Activated CD8-positive, alpha-beta memory T cell treated with anti-CD3 and anti-CD28 coated beads for 24 hours (primary cell): ENCODE measurements around the gene RASGEF1C.
"Not testable (repeated sequence)": the region's sequence is repeated elsewhere in the genome, so short reads cannot be mapped to it uniquely, and the experiment has no call there.

ENCODE experiments used
- DNase-seq: peaks from one replicate; pipeline ENCODE4 v3.0.0-alpha.2; 2020

Gene RASGEF1C

DNA sequence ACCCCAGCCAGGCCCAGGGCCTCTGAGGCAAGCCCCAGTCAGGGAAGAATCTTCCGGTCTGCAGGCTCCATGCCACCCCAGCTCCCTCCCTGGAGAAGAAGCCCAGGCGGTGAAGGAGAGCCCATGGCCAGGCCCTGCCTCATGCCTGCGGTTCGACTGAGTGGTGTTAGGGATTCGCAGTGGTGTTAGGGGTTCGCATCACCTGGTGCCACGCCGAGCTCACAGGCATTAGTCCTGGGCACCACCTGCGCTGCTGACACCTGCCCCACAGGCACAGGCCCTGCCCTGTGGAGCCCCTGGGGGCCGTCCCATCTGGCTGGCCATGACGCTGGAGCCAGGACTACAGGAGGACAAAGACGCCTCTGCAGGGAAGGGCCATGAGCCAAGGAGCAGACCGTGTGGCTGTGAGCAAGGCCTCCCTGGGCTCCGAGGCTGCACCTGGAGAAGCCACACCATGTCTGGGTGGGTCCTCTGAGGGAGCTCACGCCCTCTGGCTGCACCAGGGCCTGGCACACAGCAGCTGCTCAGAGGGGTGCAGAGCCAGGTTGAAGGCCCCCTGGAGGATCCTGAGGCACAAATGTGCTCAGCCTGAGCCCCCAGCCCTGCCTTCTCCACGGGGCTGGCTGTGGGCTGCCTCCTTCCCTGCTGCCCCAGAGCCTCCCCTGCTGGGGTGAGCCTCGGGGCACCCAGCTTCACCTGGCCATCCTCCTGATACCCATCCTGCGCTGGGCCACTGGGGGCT, 109.8 kb downstream of the RASGEF1C start:
- DNase-seq: peak; percentile 44

DNA sequence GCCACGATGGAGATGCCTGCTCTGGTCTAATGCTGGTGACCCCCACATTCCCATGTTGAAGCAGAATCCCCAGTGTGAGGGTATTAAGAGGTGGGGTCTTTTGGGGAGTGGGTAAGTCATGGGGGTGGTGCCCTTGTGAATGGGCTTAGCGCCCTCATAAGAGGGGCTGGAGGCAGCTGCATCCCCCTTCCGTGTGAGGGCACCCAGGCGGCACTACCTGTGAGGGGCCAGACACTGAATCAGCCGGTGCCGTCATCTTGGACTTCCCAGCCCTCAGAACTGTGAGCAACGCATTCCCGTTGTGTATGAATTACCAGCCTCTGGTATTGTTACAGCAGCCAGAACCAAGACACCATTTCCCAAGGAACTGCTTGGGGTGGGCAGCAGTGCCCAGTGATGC, 110.5 kb downstream of the RASGEF1C start:
- DNase-seq: no peak

DNA sequence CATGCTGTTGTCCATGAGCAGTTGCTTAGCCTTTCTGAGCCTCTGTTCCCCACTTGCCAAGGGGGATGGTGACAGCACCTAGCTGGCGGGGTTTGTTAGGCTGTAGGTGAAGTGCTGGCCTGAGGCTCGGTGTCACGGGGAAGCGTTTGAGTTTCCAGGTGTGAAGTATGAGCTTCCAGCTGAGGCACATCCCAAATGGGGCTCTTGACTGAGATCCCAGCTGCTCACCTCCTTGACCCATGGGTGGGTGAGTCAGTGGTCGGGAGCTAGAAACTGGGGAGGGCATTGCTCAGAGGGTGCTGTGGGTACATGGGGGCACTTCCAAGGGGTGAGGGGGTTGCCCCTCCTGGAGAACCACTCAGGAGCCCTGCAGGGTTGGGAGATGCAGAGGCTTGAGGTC, 111.1 kb downstream of the RASGEF1C start:
- DNase-seq: no peak

DNA sequence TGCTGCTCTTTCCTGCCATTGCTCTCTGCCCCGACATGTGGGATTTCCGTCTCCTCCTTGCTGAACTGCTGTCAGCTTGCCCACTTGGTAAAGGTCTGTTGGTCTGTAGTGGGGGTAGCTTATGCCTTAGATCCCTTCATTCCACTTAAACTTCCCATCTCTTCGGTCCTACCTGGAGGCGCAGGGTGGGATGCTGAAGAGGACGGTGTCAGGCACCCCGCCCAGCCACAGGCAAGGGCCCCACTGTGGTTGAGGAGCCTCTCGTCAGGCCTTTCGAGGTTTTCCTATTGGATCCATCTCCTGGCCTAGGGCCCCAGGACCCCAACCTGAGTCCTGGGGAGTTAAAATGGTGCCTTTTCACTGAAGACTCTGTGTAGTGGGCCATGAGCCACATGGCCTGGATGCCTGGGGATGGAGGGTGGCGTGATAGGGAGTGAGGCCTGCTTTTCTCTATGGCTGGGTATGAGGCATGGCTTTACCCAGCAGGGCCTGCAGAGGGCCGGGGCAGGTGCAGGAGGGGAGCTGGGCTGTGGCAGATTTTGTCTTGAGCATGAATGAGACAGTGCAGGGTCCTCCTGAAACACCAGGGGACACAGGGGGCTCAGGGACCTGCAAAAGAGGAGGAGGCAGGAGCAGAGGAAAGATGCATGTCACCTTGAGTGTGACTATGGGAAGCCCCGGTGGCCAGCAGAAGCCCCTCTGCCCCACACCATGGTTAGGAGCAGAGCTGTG, 111.7 kb downstream of the RASGEF1C start:
- DNase-seq: no peak

DNA sequence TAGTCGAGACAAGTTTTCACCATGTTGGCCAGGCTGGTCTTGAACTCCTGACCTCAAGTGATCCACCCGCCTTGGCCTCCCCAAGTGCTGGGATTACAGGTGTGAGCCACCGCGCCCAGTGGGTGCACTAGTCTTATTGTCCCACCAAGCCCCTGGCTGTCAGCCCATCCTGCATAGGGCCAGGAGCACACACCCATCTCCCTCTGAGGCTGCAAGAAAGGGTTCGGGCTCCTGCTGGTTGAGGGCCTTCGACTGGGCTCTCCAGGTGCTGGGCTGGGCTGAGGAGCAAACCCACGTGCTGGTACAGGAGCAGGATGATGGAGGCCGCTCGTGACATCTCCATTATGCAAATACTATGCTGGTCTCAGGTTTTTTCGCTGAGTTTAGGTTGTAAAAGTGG, 112.4 kb downstream of the RASGEF1C start:
- no peak for DNase-seq

DNA sequence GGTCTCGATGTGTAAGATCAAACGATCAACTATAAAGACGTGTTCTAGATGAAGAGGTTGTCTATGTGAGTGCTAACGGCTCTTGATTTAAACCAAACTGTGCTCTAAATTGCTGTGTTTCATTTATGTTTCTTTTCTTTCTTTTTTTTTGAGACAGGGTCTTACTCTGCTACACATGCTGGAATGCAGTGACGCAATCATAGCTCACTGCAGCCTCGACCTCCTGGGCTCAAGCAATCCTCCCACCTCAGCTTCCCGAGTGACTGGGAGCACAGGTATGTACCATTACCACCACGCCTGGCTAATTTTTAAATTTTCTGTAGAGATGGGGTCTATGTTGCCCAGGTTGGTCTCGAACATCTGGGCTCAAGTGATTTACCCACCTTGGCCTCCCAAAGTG, 113.5 kb downstream of the RASGEF1C start:
- DNase-seq: no peak

DNA sequence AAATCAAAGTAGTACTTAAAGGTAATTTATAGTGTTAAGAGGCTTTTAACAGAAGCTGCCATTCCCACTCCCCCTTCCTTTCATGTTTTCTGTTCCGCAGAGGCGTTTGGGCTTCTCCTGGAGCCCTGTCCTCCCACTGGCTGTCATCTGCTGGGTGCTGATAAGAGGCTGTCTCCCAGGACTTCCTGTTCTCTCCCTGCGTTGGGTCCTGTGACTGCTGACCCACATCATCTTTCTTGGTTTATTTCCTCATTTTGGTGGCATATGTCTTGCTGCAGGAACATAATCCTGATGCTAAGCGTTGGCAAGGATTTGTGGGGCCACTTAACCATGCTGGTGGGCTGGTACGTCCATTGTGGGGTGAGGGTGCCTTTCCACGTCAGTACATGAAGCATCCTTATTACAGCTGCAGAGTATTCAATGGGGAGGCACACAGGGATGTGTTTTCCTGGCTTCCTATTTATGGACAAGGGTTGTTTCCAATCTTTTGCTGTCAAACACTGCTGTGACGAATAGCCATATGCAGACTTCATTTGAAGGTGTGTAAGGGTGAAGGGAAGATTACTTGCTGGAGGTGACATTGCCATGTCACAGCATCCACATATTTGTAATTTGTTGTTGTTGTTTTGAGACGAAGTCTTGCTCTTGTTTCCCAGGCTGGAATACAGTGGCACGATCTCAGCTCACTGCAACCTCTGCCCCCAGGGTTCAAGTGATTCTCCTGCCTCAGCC, 115.2 kb downstream of the RASGEF1C start:
- DNase-seq: no peak

DNA sequence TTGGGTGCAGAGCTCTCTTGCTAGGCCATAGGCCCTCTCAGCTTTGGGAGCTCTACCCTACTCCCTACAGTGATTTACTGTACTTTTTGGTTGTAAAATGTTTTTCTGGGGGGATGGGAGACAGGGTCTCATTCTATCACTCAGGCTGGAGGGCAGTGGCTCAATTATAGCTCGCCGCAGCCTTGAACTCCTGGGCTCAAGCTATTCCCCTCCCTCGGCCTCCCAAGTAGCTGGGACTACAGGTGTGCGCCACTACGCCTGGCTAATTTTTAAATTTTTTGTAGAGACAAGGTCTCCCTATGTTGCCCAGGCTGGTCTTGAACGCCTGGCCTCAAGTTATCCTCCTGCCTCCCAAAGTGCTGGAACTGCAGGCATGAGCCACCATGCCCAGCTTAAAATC, 115.8 kb downstream of the RASGEF1C start:
- no peak for DNase-seq

DNA sequence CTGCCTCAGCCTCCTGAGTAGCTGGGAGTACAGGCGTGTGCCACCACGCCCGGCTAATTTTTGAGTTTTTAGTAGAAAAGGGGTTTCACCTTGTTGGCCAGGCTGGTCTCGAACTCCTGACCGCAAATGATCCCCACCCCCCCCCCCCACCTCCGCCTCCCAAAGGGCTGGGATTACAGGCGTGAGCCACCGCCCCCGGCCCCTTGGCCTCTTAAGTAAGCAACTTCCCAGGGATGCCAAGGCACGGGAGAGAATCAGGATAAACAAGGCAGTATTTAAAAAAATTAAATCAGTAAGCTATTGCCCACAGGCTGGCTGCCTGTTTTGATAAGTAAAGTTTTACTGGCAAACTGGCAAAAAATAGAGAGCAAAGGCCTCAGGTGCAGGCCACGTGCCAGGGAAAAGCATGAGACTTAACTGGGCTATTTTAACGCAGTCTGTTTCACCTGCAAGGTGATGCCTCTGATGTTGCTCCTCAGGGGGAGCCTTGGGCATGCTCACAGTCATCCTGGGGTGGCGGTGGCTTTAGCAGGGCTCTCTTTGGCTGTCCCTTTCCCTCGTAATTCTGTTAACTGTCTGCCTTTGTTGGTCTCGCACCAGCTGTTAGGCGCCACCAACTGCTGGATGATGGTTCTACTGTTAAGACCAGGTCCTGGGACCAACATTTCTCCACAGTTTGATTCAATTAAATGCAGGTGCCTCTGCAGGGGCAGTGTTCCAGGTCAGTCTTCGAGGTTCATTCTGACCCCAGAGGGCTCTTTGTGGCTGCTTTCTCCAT, 118.1 kb downstream of the RASGEF1C start:
- peak; percentile 57 for DNase-seq

DNA sequence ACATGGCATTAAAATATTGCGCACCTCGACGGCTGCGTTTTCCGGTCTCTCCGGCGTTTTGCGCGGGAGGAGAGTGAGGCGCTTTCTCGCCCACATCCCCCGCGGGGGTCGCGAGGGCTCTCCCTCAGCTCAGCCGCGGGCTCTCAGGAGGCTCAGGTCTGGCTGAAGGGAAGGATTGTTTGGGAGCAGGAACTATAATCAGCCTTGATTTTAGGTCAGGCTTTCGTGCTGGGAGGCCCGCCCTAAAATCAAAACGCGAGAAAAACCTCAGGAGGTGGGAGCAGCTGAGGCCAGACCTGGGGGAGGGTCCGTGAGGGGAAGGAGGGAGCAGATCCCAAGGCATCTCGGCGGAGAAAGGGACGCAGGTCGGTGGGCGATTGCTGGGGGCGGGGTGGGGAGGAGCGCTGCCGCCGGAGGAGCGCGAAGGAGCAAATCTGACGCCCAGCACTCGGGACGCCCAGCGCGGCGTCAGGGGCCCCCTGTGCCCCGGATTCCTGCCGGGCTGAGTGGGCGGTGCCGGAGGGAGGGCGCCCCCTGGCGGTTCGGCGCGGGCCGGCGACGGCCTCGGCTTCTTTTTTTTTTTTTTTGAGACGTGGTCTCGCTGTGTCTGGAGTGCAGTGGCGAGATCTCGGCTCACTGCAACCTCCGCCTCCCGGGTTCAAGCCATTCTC, 118.8 kb downstream of the RASGEF1C start:
- peak; percentile 92 for DNase-seq

DNA sequence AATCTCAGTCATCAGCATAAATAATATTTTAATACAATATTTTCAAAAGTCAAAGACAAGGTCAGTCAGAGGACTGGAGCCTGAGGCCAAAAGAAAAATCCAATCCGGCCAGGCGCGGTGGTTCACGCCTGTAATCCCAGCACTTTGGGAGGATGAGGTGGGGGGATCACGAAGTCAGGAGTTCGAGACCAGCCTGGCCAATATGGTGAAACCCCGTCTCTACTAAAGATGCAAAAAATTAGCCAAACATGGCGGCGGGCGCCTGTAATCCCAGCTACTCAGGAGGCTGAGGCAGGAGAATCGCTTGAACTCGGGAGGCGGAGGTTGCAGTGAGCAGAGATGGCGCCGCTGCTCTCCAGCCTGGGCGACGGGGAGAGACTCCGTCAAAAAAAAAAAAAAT, 119.4 kb downstream of the RASGEF1C start:
- DNase-seq: not testable (repeated sequence)

DNA sequence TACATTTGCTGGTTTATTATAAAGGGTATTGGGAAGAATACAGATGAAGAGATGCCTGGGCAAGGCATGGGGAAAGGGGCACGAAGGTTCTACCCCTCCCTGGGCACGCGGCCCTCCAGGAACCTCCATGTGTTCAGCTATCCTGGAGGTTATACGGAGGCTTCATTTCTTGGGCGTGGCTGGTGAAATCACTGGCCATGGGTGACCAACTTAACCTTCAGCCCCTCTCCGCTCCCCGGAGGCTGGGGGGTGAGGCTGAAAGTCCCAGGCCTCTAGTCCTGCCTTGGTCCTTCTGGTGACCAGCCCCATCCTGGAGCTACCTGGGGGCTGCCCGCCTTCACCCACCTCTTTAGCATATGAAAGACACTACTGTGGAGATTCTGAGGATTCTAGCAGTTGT, 120.5 kb downstream of the RASGEF1C start:
- DNase-seq: no peak

DNA sequence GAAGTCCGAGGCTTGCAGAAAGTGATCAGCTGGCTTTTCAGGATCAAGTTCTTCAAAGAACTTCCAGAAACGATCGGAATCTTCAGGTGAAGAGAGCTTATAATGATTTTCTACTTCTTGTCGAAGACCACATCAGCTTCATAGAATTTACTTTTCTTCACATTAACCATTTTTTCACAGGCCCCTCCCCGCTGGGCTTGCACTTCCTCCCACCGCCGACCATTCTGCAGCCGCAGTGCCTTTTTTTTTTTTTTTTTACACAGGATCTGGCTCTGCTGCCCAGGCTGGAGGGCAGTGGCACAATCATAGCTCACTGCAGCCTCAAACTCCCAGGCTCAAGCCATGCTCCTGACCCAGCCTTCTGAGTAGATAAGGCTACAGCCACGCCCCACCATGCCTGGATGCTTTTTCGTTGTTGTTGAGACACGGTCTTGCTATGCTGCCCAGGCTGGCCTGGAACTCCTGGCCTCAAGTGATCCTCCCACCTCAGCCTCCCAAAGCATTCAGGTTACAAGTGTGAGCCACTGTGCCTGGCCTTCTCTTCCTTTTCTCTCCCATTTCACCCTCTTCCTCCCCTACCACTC, 122.1 kb downstream of the RASGEF1C start:
- no peak for DNase-seq

DNA sequence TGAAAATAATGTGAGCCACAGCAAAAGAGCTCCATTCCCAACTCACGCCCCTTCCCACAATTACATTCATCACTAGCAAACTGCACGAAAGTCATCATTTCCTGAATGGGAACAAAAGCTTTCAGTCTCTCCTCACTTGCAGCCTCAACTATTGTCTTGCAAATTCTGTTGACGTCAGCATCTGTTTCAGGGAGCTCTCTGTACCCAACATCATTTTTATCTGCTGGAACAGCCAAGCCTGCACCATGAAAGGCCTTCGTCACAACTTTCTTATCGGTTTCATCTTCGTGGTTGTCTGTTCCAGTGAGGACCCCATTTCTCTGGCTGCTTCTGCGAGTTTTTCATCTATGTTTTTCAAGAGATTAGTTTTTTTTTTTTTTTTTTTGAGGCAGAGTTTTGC, 123.2 kb downstream of the RASGEF1C start:
- DNase-seq: no peak

DNA sequence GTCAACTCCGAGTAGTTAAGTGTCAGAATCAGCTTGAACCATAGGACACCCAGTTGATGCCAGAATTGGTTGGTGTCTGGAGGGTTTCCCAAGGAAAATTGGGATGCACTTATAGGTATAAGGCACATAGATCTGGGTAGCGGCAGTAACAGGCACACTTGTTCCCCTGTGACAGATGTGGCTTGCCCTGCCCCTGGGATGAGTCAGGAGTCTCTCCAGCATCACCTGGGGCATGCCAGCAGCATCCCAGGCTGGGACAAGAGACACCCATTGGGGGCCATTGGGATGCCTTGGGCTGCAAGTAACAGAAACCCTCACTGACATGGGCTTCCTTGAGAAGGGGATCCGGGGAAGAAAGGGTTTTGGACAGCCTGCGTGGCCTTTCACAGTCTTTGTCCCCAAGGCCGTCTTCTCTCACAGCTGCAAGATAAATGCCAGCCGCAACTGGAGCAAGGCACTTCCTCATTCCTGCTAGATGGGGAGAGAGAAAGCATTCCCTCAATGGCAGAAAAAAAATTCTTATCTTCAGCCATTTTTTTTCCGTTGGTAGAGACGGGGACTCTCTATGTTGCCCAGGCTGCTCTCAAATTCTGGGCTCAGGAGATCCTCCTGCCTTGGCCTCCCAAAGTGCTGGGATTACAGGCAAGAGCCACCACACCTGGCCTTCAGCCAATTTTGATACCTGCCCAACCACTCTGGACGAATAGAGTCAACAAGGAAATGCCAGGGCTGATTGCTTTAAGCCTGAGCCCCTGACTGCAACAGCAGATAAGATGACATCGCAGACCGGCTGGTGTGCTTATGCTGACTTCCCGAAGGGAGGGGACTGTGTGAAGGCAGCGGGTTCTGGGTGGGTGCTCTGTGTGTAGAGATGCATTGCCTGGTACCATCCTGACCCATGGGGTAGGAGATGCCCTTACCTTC, 124.1 kb downstream of the RASGEF1C start:
- no peak for DNase-seq

DNA sequence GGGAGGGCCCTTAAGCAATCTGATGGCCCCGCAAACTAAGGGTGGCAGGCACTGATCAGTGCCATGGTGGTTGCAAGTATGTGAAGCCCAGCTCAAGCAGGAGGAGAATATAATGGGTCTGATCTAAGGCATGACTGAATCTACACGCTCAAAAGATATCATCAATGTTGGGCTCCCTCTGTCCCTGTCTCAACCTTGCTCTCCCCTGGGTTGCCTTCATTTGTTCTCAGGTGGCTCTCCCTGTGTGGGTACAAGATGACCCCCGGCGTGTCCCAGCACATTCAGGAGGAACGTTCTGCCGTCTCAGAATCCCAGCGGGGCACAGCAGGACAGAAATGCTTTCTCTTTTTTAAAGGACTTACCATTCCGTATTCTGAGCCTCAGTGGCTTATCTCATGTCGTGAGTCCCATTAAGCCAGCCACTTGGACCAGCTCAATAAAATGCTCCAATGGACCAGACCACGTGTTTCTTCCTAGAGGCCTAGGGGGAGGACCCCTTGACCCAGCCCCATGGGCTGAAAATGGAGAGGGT, 125.4 kb downstream of the RASGEF1C start:
- no peak for DNase-seq

DNA sequence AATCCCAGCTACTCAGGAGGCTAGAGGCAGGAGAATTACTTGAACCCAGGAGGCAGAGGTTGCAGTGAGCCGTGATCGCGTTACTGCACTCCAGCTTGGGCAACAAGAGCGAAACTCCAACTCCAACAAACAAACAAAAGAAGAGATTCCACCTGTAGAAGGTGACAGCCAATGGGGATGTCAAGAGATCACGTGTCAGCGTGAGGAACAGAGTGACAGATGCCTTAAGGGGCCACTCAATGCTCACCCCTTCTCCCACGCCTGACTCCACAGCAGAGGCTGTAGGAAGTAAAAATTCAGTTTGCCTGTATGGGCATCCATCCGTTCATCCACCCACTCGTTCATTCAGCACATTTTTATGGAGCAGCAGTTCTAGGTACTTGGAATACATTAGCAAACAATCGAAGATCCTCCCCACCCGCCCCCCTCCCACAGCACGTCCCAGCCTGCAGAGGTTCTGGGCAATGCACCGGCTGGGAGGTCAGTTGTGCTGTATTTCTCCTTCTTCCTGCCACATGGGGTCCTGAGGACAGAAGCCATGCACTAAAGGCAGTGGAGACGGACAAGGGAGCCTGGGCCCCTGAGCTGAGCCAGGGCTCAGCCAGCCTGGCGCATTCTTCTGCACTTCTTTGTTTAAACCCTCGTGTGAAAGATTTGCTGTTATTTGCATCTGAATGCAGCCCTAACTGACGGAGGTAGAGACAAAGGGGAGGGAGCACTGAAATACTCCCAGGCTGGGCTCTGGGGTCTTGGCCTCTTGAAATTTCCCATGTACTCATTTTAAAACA, 126.2 kb downstream of the RASGEF1C start:
- no peak for DNase-seq

DNA sequence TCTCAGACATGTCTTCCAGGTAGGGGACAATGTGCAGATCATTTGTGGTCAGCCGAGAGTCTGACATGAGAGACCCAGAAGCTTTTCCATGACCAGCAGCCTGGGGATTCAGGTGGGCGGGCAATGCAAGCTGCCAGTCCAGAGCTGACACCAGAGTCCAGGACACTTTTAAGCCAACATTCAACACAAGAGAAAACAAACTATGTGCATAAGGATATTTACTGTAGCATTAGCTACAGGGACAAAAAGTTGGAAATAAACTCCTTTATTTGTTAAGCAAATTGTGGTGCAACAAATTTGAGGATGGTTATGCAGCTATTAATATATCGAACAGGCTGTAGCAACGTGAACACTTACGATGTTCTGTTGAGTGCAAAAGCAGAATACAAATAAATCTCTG, 127.5 kb downstream of the RASGEF1C start:
- no peak for DNase-seq

DNA sequence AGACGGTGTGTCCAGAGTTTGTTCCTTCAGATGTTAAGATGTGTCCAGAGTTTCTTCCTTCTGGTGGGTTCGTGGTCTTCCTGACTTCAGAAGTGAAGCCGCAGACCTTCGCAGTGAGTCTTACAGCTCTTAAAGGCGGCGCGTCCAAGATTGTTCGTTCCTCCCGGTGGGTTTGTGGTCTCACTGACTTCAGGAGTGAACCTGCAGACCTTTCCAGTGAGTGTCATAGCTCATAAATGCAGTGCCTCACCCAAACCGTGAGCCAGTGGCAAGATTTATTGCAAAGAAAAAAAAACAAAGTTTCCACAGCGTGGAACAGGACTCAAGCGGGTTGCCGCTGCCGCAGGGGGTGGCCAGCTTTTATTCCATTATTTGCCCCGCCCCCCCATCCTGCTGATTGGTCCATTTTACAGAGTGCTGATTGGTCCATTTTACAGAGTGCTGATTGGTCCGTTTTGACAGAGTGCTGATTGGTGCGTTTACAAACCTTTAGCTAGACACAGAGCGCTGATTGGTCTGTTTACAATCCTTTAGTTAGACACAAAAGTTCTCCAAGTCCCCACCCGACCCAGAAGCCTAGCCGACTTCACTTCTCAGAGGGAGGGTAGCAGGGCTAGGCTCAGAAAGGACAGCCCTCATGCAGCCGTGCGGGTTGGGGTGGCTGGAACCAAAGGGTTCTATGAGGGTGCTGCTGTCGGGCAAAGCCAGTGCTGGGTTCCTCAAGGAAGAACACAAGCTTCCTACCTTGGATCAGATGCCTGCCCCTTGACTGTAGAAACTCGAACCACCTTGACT, 128.3 kb downstream of the RASGEF1C start:
- peak; percentile 82 for DNase-seq
